Hepatic stellate cell (primary cell): ENCODE results near the gene EIF2B4.
A peak's percentile ranks its signal among the peaks of the same experiment; 100 is the strongest.

Experiments used
- DNase-seq: peaks from one replicate; pipeline ENCODE4 v3.0.0; 2011; ENCODE audit warnings: low spot score

The EIF2B4 gene

GRCh38 chr2:27370026-27370815 lies at the start of gene EIF2B4, which contains the start of gene SNX17:
Gene EIF2B4 (minus strand): TSS chr2:27370338. CDS start chr2:27370314, 24 bp downstream.
Gene SNX17 (plus strand): TSS chr2:27370616. CDS start chr2:27370744, 128 bp downstream.
- DNase-seq = peak; percentile 95

DNA sequence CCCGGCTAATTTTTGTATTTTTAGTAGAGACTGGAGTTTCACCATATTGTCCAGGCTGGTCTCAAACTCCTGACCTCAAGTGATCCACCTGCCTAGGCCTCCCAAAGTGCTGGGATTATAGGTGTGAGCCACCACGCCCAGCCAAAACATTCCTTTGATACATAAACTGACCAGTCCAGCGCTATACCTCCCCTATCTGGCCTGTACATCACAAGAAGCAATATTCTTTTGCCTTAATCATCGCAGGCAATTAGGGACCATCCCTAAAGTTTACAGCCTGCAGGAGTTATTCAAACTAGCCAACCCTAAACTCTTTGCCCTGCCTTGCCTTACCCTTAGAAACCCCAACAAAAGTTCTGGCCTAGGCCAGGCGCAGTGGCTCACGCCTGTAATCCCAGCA lies 46.0 kb upstream of the EIF2B4 start:
- no peak for DNase-seq

GRCh38 chr2:27412419-27413152 lies 42.4 kb upstream of the EIF2B4 start:
- DNase-seq = no peak

GRCh38 chr2:27409321-27410073 lies 39.4 kb upstream of the EIF2B4 start, which contains the start of gene PPM1G:
Gene PPM1G (minus strand): TSS chr2:27409591. CDS start chr2:27409422, 169 bp downstream.
- DNase-seq = peak; percentile 93

- peak; percentile 53 for DNase-seq
Observed at GRCh38 chr2:27408601-27409320, 38.6 kb upstream of the EIF2B4 start.

- DNase-seq = peak; percentile 39
Observed at GRCh38 chr2:27407798-27408491, 37.8 kb upstream of the EIF2B4 start.

GRCh38 chr2:27400348-27401135 lies 30.4 kb upstream of the EIF2B4 start:
- no peak for DNase-seq

- no peak for DNase-seq
Observed at GRCh38 chr2:27398962-27399361, 28.8 kb upstream of the EIF2B4 start.

- no peak for DNase-seq
Observed at GRCh38 chr2:27393225-27393624, 23.1 kb upstream of the EIF2B4 start.

- DNase-seq = no peak
Observed at GRCh38 chr2:27390822-27391679, 20.9 kb upstream of the EIF2B4 start.

DNA sequence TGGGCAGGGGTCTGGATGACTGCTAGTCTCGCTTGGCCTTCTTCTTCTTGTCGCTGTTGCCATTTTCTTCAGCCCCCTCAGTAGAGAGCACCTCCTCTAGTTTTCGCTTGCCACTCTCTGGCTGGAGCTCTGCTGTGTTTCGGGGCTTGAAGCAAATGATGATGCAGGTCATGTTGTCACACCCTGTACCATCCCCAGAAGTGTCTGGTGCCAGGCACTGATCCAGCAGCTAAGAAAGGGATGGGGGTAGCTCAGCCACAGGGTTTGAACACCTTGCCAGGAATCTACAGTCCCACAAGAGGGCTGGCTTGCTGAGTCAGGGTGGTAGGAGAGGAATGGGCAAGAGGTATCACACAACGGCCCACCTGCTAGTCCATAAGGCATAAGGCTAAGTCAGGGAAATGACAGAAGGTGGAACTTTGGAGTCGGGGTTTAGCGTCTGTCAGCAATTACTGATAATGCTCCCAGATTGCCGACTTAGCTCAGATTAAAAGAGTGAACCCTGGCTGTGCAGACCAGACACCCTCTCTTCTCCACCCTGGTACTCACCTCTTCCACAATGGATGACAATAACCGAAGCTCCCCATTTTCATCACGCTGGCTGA lies 11.5 kb upstream of the EIF2B4 start:
- DNase-seq = no peak

DNA sequence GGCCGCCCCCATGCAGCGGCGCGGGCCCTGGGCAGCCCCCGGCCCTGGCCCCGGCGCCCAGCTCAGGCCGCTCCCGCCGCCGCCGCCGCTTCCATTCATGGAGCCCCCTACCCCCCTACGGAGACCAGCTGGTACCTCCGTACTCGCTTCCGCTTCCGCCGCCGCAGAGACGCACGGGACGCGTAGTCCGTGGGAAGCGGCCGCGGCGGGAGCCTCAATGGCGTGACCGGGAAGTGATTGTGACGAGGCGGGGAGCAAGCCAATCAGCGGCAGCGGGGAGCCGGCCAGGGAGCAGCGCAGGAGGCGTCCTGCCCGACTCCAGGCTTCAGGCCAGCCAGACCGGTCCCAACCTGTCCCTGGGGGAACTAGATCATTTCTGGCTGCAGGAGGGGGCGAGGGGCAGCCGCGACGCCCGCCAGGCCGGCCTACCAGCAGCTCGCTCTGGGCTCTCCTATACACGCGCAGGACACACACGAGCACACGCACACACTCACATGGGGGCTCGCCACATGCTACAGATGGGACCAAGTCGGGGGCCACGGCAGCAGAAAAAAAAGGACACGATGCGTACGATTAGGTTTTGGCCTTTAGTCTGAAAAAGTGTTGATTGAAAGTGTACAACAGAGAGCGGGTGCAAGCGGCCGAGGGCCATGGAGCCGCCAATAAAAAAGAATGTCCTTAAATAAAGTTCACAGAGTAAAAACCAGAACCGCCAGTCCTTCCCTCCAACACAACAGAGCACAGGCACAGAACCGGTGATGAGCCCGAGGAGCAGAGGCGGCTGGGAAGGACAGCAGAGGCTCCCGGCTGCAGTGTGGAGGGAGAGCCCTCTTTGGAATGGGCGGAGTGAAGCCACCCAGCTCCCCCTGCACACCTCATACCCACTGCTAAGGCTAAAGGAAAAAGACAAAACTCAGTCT lies 10.7 kb upstream of the EIF2B4 start, which contains the start of gene ZNF513:
TSS of gene ZNF513 (minus strand) at position 109 of the 920 bp plus-strand sequence. CDS start 208 bp downstream, outside the sequence.
- DNase-seq = peak; percentile 98

DNA sequence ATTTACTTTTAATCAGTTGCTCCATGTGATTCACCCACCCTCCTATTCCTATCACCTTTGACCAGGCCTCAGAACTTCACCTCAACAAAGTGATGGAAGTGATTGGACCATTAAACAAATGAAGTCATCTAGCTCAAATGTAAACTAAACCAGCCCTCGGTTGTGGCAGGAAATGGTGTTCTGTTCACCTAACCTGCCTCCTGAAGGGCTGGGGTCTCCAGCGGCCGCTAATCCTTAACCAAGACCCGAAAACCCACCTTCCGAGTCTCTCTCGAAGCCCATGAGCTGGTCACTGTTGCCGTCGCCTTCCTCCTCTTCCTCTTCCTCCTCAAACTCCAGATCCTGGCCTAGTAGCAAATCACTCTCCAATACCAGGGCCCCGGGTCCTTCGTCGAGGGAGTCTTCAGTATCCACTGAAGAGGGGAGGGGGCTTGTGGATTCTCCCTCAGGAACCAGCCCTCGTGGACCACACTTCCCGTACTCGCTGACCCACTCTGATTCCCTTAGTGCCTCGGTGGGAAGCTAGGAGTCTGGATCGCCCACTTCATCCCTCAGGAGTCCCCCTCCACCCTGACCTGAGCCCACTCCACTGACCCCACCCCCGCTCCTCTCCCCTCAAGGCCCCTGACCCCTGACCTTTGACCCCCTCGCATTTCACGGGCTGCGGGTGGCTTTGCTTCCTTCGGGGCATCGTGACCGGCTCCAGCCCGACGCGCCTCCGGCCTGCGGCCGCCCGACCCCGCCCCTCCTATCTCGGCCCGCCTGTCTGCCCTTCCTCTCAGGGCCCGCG lies 9.9 kb upstream of the EIF2B4 start:
- peak; percentile 29 for DNase-seq

DNA sequence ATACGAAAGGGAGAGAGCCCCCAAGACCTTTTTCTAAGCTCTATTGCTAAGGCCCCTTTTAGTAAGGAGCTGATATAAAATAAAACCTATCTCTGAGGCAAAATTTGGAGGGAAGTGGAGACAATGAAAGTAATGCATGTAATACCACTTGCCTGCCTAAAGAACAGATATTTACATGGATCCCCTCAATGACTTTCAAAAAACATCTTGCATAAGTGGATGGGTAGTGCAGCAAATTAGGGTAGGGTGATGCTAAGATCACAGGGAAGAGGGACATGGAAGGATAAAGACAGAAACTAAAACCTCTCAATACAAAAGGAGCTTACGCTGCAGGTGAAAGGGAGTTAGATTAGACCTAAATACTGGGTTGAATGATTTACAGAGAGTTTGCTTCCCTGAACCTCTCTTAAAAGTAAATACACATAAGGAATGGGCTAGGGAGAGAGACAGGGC lies 9.3 kb upstream of the EIF2B4 start:
- no peak for DNase-seq

GRCh38 chr2:27378809-27379290 lies 8.7 kb upstream of the EIF2B4 start:
- DNase-seq = no peak

GRCh38 chr2:27378096-27378808 lies 8.1 kb upstream of the EIF2B4 start:
- no peak for DNase-seq
